Bronchial epithelial cell (primary cell): ENCODE results near the gene BAZ1A. TPM values are rescaled to one million over a fixed set of nuclear protein-coding genes. Genes with fewer than 3 reads are reported as not detected.
"Not testable (repeated sequence)": the region's sequence is repeated elsewhere in the genome, so short reads cannot be mapped to it uniquely, and the experiment has no call there.

ENCODE experiments used
- DNase-seq: peaks from one replicate; pipeline ENCODE4 v3.0.0-alpha.2; 2010; ENCODE audit warnings: low read depth
- FAIRE-seq: peaks from 2 replicates; lab custom pipeline; 2011; peaks lifted over from hg19 to GRCh38; lab: Jason Lieb, UNC
- H3K27me3 ChIP-seq: 2 replicates; pipeline ENCODE4 v1.5.1; 2011; ENCODE audit warnings: low read length; ENCODE audit not compliant: control insufficient read depth, insufficient read depth
- H3K36me3 ChIP-seq: 2 replicates; pipeline ENCODE4 v1.5.1; 2011; ENCODE audit warnings: low read length; ENCODE audit not compliant: control insufficient read depth, insufficient read depth
- H3K4me3 ChIP-seq: 2 replicates; pipeline ENCODE4 v1.5.1; 2011; ENCODE audit warnings: mild to moderate bottlenecking, low read depth, low read length, control low read depth
- CTCF ChIP-seq: IDR thresholded peaks from 2 replicates; pipeline ENCODE4 v1.5.1; 2011; ENCODE audit warnings: mild to moderate bottlenecking, moderate library complexity, low read length, control low read depth, inconsistent platforms; ENCODE audit not compliant: insufficient read depth, severe bottlenecking
- total RNA-seq: library from RNA; depleted of rRNA; stranded (reverse); fragments of >200 nt; gene quantifications from 2 replicates; pipeline ENCODE4 v1.2.1, GENCODE V29; 2014

The BAZ1A gene
- total RNA-seq, 1 donor from 2014 or later = 35.0 TPM

GRCh38 chr14:34804933-34805332 is 70.2 kb downstream of the BAZ1A start:
- no peak for TF ChIP-seq CTCF
- Histone ChIP-seq H3K36me3 (peaks cover 5% of the 10 kb centered on the region), H3K4me3 (no peak overlapping the region), H3K27me3 (no peaks in the 10 kb centered on the region)
- FAIRE-seq (peak; percentile 23), DNase-seq (no peak)

- not testable (repeated sequence) for H3K4me3 ChIP-seq, FAIRE-seq, DNase-seq, H3K27me3 ChIP-seq
- H3K36me3 ChIP-seq = peaks cover 14% of the 10 kb centered on the region
Observed at GRCh38 chr14:34798861-34799260, 76.3 kb downstream of the BAZ1A start.

GRCh38 chr14:34797747-34798583 is 77.2 kb downstream of the BAZ1A start:
- Histone ChIP-seq H3K4me3 (no peak overlapping the region), H3K27me3 (no peaks in the 10 kb centered on the region), H3K36me3 (peaks cover 14% of the 10 kb centered on the region)
- FAIRE-seq (no peak), DNase-seq (no peak)
- no peak for TF ChIP-seq CTCF

GRCh38 chr14:34796902-34797301 is 78.3 kb downstream of the BAZ1A start:
- no peak for TF ChIP-seq CTCF
- peaks cover 16% of the 10 kb centered on the region for H3K36me3 ChIP-seq
- no peak overlapping the region for H3K4me3 ChIP-seq
- no peaks in the 10 kb centered on the region for H3K27me3 ChIP-seq
- DNase-seq (no peak), FAIRE-seq (no peak)

- no peak overlapping the region for H3K4me3 ChIP-seq
- FAIRE-seq = no peak
- H3K36me3 ChIP-seq = peaks cover 12% of the 10 kb centered on the region
- H3K27me3 ChIP-seq = no peaks in the 10 kb centered on the region
- DNase-seq = no peak
- no peak for TF ChIP-seq CTCF
Observed at GRCh38 chr14:34794941-34795340, 80.2 kb downstream of the BAZ1A start.

GRCh38 chr14:34794217-34794616 is 80.9 kb downstream of the BAZ1A start:
- DNase-seq (no peak), FAIRE-seq (no peak)
- H3K4me3 ChIP-seq = no peak overlapping the region
- no peak for TF ChIP-seq CTCF
- H3K27me3 ChIP-seq = no peaks in the 10 kb centered on the region
- peaks cover 10% of the 10 kb centered on the region for H3K36me3 ChIP-seq
